ENCODE measurements around the gene DLL3.

DLL3 gene

DNA sequence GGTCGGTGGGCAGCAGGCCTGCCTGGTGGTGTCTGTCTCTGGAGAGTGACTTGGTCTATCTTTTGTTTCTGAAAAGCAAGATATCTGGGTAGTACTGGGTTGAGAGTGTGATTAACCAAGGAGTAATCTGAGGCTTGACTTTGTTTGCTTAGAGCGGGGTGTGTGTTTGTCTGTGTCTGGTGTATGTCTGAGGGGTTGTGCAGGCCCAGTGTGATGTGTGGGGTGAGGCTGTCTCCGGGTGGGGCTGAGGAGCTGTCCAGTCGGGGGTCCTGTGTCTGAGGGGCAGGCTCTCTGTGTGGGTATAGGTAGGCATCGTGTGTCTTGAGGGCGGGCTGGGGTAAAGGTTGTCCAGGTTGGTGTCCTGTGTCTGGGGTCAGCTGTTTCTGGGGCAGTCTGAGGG lies 29.2 kb upstream of the DLL3 start:
- DNase-seq (ENCODE audit: low read depth): no peak
- H3K4me3 ChIP-seq (ENCODE audit: low read depth, low read length): no peak overlapping the region
- TF ChIP-seq, protein P1, sequence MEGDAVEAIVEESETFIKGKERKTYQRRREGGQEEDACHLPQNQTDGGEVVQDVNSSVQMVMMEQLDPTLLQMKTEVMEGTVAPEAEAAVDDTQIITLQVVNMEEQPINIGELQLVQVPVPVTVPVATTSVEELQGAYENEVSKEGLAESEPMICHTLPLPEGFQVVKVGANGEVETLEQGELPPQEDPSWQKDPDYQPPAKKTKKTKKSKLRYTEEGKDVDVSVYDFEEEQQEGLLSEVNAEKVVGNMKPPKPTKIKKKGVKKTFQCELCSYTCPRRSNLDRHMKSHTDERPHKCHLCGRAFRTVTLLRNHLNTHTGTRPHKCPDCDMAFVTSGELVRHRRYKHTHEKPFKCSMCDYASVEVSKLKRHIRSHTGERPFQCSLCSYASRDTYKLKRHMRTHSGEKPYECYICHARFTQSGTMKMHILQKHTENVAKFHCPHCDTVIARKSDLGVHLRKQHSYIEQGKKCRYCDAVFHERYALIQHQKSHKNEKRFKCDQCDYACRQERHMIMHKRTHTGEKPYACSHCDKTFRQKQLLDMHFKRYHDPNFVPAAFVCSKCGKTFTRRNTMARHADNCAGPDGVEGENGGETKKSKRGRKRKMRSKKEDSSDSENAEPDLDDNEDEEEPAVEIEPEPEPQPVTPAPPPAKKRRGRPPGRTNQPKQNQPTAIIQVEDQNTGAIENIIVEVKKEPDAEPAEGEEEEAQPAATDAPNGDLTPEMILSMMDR (IDR thresholded peaks at IDR 0.05; ENCODE audit: control insufficient read depth, extremely low read depth, insufficient read depth): no peak

DNA sequence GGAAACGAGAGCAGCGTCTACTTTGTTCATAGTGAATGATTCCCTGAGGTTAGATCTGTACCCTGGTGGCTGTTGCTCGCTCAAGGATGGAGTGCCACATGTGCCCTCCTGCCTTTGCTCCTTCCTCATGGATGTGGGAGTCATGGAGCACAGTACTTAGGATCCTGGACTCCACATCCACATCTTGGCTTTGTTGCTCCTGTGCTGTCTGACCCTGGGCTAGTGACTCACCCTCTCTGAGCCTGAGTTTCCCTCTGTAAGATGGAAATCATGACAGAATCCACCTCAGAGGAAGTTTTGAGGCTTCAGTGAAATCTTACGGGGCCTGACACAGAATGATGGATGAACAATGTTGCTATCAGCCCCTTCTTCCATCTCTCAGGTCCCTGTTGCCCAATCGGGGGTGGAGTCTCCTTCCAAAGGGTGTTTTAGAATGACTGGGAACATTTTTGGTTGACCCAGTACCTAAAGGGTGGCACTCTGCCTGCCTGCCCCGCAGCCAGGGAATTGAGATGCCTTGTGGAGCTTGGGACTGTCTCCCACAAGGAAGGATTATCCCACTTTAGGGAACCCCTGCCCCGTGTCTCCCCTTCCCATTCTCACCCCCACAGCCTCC lies 27.9 kb upstream of the DLL3 start:
- no peak for DNase-seq (ENCODE audit: low read depth)
- H3K4me3 ChIP-seq (ENCODE audit: low read depth, low read length): no peak overlapping the region
- TF ChIP-seq, protein P1 (IDR thresholded peaks at IDR 0.05; ENCODE audit: control insufficient read depth, extremely low read depth, insufficient read depth): no peak

DNA sequence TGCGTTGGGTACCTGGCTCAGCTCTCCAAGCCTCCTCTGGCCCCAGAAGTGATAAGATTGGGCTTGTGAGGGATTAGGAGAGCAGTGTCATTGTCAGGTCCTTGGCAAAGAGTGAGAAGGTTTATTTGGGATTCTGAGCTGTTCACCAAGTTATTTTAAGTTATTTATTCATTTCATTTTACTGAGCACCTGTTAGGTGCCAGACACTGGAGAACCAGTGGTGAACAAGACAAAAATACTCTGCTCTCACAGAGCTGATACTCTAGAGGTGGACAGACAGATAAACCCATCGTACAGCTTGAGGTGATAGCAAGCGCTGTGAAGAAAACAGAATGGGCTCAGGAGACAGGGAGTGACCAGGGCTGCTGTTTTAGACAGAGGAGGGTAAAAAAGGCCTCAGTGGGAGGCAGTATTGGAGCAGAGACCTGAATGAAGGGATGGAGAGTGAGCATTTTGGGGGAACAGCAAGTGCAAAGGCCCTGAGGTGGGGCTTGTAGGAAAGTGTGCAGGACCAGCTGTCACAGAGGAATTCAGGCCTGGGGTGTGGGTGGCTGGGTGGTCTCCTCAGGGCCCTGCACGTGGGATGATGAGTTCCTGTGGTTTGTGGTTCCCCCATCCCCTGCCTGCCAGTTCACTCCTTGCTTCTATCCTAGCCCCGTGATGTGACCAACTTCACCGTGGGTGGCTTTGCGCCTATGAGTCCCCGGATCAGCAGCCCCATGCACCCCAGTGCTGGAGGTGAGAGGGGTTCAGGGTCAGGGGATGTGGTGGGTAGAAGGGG lies 26.8 kb upstream of the DLL3 start:
- H3K4me3 ChIP-seq (ENCODE audit: low read depth, low read length): no peak overlapping the region
- DNase-seq (ENCODE audit: low read depth): no peak
- TF ChIP-seq, protein P1 (IDR thresholded peaks at IDR 0.05; ENCODE audit: control insufficient read depth, extremely low read depth, insufficient read depth): no peak

DNA sequence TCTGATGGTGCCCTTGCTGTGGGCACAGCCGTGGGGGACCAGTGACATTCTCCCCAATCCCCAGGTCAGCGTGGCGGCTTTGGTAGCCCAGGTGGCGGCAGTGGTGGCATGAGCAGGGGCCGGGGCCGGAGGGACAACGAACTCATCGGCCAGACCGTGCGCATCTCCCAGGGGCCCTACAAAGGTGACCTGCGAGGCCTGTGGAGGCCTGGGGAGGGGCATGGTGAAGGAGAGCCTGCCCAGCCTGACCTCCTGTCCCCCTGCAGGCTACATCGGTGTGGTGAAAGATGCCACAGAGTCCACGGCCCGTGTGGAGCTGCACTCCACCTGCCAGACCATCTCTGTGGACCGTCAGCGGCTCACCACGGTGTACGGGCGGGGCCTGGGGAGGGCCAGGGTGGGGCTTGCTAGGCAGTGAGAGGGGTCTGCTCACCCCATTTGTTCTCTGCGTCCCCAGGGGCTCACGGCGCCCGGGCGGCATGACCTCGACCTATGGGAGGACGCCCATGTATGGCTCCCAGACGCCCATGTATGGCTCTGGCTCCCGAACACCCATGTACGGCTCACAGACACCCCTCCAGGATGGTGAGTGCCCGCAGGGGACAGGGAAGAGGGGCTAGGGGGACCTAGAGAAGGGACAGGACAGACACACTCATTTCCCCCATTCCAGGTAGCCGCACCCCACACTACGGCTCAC lies 25.9 kb upstream of the DLL3 start:
- TF ChIP-seq, protein P1 (IDR thresholded peaks at IDR 0.05; ENCODE audit: control insufficient read depth, extremely low read depth, insufficient read depth): no peak
- DNase-seq (ENCODE audit: low read depth): no peak
- H3K4me3 ChIP-seq (ENCODE audit: low read depth, low read length): no peak overlapping the region

- DNase-seq (ENCODE audit: low read depth): no peak
- TF ChIP-seq, protein P1 (IDR thresholded peaks at IDR 0.05; ENCODE audit: control insufficient read depth, extremely low read depth, insufficient read depth): no peak
Observed at GRCh38 chr19:39473443-39473960, 25.2 kb upstream of the DLL3 start.

DNA sequence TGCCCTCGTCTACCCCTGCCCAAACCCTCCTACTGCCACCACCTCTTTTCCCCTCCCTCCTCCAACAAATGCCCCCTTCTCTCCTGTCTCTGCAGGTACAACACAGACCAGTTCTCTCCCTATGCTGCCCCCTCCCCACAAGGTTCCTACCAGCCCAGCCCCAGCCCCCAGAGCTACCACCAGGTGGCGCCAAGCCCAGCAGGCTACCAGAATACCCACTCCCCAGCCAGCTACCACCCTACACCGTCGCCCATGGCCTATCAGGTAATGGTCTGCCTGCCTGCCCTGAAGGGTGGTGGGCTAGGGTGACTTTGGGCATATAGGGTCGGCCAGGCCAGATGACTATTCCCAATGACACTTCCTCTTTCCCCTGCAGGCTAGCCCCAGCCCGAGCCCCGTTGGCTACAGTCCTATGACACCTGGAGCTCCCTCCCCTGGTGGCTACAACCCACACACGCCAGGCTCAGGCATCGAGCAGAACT lies 24.6 kb upstream of the DLL3 start:
- TF ChIP-seq, protein P1 (IDR thresholded peaks at IDR 0.05; ENCODE audit: control insufficient read depth, extremely low read depth, insufficient read depth): peak; percentile 76
- DNase-seq (ENCODE audit: low read depth): no peak
- H3K4me3 ChIP-seq (ENCODE audit: low read depth, low read length): no peak overlapping the region

More at GRCh38 chr19:39473443-39473960, 25.2 kb upstream of the DLL3 start:
- no peak overlapping the region for H3K4me3 ChIP-seq (ENCODE audit: low read depth, low read length)
